KMS-11 (cell line): ENCODE data around the gene PLK2.
A peak's percentile ranks its signal among the peaks of the same experiment; 100 is the strongest.

Experiments
- H2AFZ ChIP-seq: fragments of 200-600 bp; sonication (generic); 2 replicates; pipeline ENCODE4 v1.6.1; 2016; ENCODE audit warnings: antibody characterized with exemption, mixed run types, low read depth
- H3K27ac ChIP-seq: fragments of 200-600 bp; sonication (generic); 2 replicates; pipeline ENCODE4 v1.6.1; 2016; ENCODE audit warnings: mild to moderate bottlenecking, mixed run types
- H3K27me3 ChIP-seq: fragments of 200-600 bp; sonication (generic); 2 replicates; pipeline ENCODE4 v1.6.1; 2017; ENCODE audit warnings: mild to moderate bottlenecking, low read depth, mixed run types, moderate library complexity; ENCODE audit not compliant: insufficient read depth
- H3K36me3 ChIP-seq: fragments of 200-600 bp; sonication (generic); 2 replicates; pipeline ENCODE4 v1.6.1; 2017; ENCODE audit warnings: mild to moderate bottlenecking, mixed run types; ENCODE audit not compliant: insufficient read depth
- H3K4me1 ChIP-seq: fragments of 200-600 bp; sonication (generic); 2 replicates; pipeline ENCODE4 v1.6.1; 2016; ENCODE audit warnings: mild to moderate bottlenecking, low read depth, mixed run types; ENCODE audit not compliant: poor library complexity, severe bottlenecking
- H3K4me2 ChIP-seq: fragments of 200-600 bp; sonication (generic); 2 replicates; pipeline ENCODE4 v1.7.0; 2016; ENCODE audit warnings: mild to moderate bottlenecking, mixed run types
- H3K4me3 ChIP-seq: fragments of 200-600 bp; sonication (generic); IDR thresholded peaks from 2 replicates; pipeline ENCODE4 v1.6.1; 2017; ENCODE audit warnings: low read depth, low read length, mixed read lengths; ENCODE audit not compliant: insufficient read depth
- H3K79me2 ChIP-seq: fragments of 200-600 bp; sonication (generic); 2 replicates; pipeline ENCODE4 v1.6.1; 2016; ENCODE audit warnings: low read depth, mixed run types; ENCODE audit not compliant: insufficient read depth
- H3K9ac ChIP-seq: fragments of 200-600 bp; sonication (generic); 2 replicates; pipeline ENCODE4 v1.6.1; 2016; ENCODE audit warnings: mild to moderate bottlenecking, mixed run types
- H4K20me1 ChIP-seq: fragments of 200-600 bp; sonication (generic); 2 replicates; pipeline ENCODE4 v1.6.1; 2016; ENCODE audit warnings: mild to moderate bottlenecking, mixed run types; ENCODE audit not compliant: insufficient read depth
- CTCF ChIP-seq: fragments of 200-600 bp; sonication (generic); conservative IDR thresholded peaks from 2 replicates; pipeline ENCODE4 v1.6.1; 2017; ENCODE audit warnings: low read depth, mild to moderate bottlenecking, antibody characterized with exemption, low read length, moderate library complexity, mixed read lengths

Gene PLK2

GRCh38 chr5:58459146-58460001, 512 bp downstream of the PLK2 start:
- TF ChIP-seq CTCF: no peak
- Histone ChIP-seq H3K4me3 (no peak overlapping the region), H3K36me3 (no peaks in the 10 kb centered on the region), H3K4me1 (peaks cover 11% of the 10 kb centered on the region), H2AFZ (peak overlapping the region; percentile 93), H4K20me1 (no peaks in the 10 kb centered on the region), H3K27ac (no peak overlapping the region), H3K9ac (peak overlapping the region; percentile 93; the same call in 1 of the 2 replicates), H3K79me2 (no peaks in the 10 kb centered on the region), H3K27me3 (no peaks in the 10 kb centered on the region), H3K4me2 (peak overlapping the region; percentile 56)

- Histone ChIP-seq H3K4me2 (peak overlapping the region; percentile 56), H3K4me1 (peaks cover 11% of the 10 kb centered on the region), H3K27me3 (no peaks in the 10 kb centered on the region), H3K36me3 (no peaks in the 10 kb centered on the region), H3K27ac (no peak overlapping the region), H3K79me2 (no peaks in the 10 kb centered on the region), H4K20me1 (no peaks in the 10 kb centered on the region), H3K4me3 (no peak overlapping the region), H2AFZ (no peak overlapping the region; the same call in 1 of the 2 replicates), H3K9ac (peak overlapping the region; percentile 93; the same call in 1 of the 2 replicates)
- TF ChIP-seq CTCF: no peak
These were observed 1.1 kb downstream of the PLK2 start for GRCh38 chr5:58458743-58459145.

- H3K4me3 ChIP-seq: no peak overlapping the region
- H3K27ac ChIP-seq: no peak overlapping the region
- no peaks in the 10 kb centered on the region for H3K27me3 ChIP-seq
- no peak overlapping the region for H3K9ac ChIP-seq
- no peaks in the 10 kb centered on the region for H3K79me2 ChIP-seq
- H4K20me1 ChIP-seq: no peaks in the 10 kb centered on the region
- no peak overlapping the region for H2AFZ ChIP-seq
- no peak for TF ChIP-seq CTCF
- peaks cover 11% of the 10 kb centered on the region for H3K4me1 ChIP-seq
- no peaks in the 10 kb centered on the region for H3K36me3 ChIP-seq
- H3K4me2 ChIP-seq: no peak overlapping the region; the same call in 1 of the 2 replicates
These were observed 1.6 kb downstream of the PLK2 start for GRCh38 chr5:58458141-58458742.

- Histone ChIP-seq H4K20me1 (no peaks in the 10 kb centered on the region), H3K27ac (no peak overlapping the region), H3K9ac (no peak overlapping the region), H2AFZ (no peak overlapping the region), H3K4me3 (no peak overlapping the region), H3K4me1 (peaks cover 11% of the 10 kb centered on the region), H3K36me3 (no peaks in the 10 kb centered on the region), H3K4me2 (no peak overlapping the region), H3K27me3 (no peaks in the 10 kb centered on the region), H3K79me2 (no peaks in the 10 kb centered on the region)
- TF ChIP-seq CTCF: no peak
These were observed 2.8 kb downstream of the PLK2 start for GRCh38 chr5:58457050-58457449.
